Stomach (tissue), 4 donors: ENCODE measurements around the gene DUS3L.

Source experiments
- EP300 ChIP-seq: sonication (generic); formaldehyde crosslinking; IDR thresholded peaks from one replicate; pipeline ENCODE4 v1.6.1; 2017; ENCODE audit warnings: antibody characterized with exemption
- POLR2A ChIP-seq, 4 donors: fragments of 450-650 bp; IDR thresholded peaks; one replicate each; pipeline ENCODE4 v1.6.1; 2016; ENCODE audit warnings: antibody characterized with exemption in 4 of 4, control low read depth in 2 of 4, mild to moderate bottlenecking in 1 of 4, moderate library complexity in 1 of 4
- TF ChIP-seq, protein P1 (sequence below), 7 experiments: fragments of 450-650 bp in 4 of 7; fragments of 200-600 bp in 3 of 7; sonication (generic) in 3 of 7; IDR thresholded peaks; one replicate each; pipeline ENCODE4 v1.5.1; 2016 to 2019; ENCODE audit warnings: antibody characterized with exemption in 7 of 7, control low read depth in 2 of 7, mild to moderate bottlenecking in 1 of 7

DNA sequence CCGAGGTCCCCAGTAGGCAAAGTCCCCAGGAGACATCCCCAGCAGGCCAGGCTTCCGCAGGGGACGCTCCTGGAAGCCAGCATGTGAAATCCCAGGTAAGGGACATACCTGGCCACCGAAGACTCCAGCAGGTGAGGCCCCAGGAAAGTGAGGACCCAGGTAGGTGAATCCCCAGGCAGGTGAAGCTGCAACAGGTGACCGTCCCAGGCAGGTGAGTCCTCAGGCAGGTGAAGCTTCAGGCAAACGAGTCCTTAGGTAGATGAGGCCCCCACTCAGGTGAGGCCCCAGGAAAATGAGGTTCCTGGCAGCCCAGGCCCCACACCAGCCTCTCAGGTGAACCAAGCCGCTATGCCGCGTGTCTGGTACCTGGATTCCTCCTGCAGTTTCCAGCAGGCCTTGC lies 40.2 kb upstream of the DUS3L start:
- TF ChIP-seq POLR2A (IDR thresholded peaks at IDR 0.05), result no peak
- TF ChIP-seq, protein P1, sequence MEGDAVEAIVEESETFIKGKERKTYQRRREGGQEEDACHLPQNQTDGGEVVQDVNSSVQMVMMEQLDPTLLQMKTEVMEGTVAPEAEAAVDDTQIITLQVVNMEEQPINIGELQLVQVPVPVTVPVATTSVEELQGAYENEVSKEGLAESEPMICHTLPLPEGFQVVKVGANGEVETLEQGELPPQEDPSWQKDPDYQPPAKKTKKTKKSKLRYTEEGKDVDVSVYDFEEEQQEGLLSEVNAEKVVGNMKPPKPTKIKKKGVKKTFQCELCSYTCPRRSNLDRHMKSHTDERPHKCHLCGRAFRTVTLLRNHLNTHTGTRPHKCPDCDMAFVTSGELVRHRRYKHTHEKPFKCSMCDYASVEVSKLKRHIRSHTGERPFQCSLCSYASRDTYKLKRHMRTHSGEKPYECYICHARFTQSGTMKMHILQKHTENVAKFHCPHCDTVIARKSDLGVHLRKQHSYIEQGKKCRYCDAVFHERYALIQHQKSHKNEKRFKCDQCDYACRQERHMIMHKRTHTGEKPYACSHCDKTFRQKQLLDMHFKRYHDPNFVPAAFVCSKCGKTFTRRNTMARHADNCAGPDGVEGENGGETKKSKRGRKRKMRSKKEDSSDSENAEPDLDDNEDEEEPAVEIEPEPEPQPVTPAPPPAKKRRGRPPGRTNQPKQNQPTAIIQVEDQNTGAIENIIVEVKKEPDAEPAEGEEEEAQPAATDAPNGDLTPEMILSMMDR (IDR thresholded peaks at IDR 0.05), result no peak
- TF ChIP-seq EP300, result no peak
